DMS114 treated with DMSO at 0.1 percent for 48 hours (cell line): ENCODE results near the gene AGBL3.
"Not testable (repeated sequence)": the region's sequence is repeated elsewhere in the genome, so short reads cannot be mapped to it uniquely, and the experiment has no call there.

Source experiments
- DNase-seq: peaks from one replicate; lab custom pipeline; 2025; ENCODE audit not compliant: unreplicated experiment; lab: John Stamatoyannopoulos, UW

The AGBL3 gene

GRCh38 chr7:135074531-135074930 lies 88.2 kb downstream of the AGBL3 start:
- no peak for DNase-seq

- no peak for DNase-seq
These were observed 89.4 kb downstream of the AGBL3 start for GRCh38 chr7:135075716-135076115.

- DNase-seq, result no peak
These were observed 90.6 kb downstream of the AGBL3 start for GRCh38 chr7:135076882-135077281.

GRCh38 chr7:135077642-135078041 lies 91.3 kb downstream of the AGBL3 start:
- DNase-seq, result no peak

- DNase-seq, result no peak
These were observed 91.7 kb downstream of the AGBL3 start for GRCh38 chr7:135078051-135078450.

GRCh38 chr7:135079068-135079467 lies 92.8 kb downstream of the AGBL3 start:
- DNase-seq, result no peak

GRCh38 chr7:135083005-135083404 lies 96.7 kb downstream of the AGBL3 start:
- DNase-seq, result no peak

- DNase-seq, result no peak
These were observed 102.3 kb downstream of the AGBL3 start for GRCh38 chr7:135088566-135088965.

GRCh38 chr7:135091717-135092116 lies 105.4 kb downstream of the AGBL3 start:
- no peak for DNase-seq

GRCh38 chr7:135094472-135095237 lies 108.3 kb downstream of the AGBL3 start:
- DNase-seq, result no peak

GRCh38 chr7:135095450-135095849 lies 109.1 kb downstream of the AGBL3 start:
- DNase-seq, result no peak

GRCh38 chr7:135098391-135098790 lies 112.1 kb downstream of the AGBL3 start:
- DNase-seq, result no peak

- DNase-seq, result no peak
These were observed 114.5 kb downstream of the AGBL3 start for GRCh38 chr7:135100856-135101255.

- no peak for DNase-seq
These were observed 116.1 kb downstream of the AGBL3 start for GRCh38 chr7:135102372-135102771.

- no peak for DNase-seq
These were observed 123.3 kb downstream of the AGBL3 start for GRCh38 chr7:135109562-135109961.

- no peak for DNase-seq
These were observed 123.7 kb downstream of the AGBL3 start for GRCh38 chr7:135109976-135110375.

GRCh38 chr7:135111379-135111778 lies 125.1 kb downstream of the AGBL3 start:
- no peak for DNase-seq

GRCh38 chr7:135114622-135115021 lies 128.3 kb downstream of the AGBL3 start:
- no peak for DNase-seq

- DNase-seq, result no peak
These were observed 130.8 kb downstream of the AGBL3 start for GRCh38 chr7:135117096-135117495.

- DNase-seq, result no peak
These were observed 135.6 kb downstream of the AGBL3 start for GRCh38 chr7:135121868-135122267.

GRCh38 chr7:135124631-135125030 lies 138.3 kb downstream of the AGBL3 start:
- not testable (repeated sequence) for DNase-seq

GRCh38 chr7:135128931-135129330 lies 142.6 kb downstream of the AGBL3 start:
- DNase-seq, result no peak

- no peak for DNase-seq
These were observed 143.3 kb downstream of the AGBL3 start for GRCh38 chr7:135129579-135129978.
